ENCODE results near the gene GNS.
A peak's percentile ranks its signal among the peaks of the same experiment; 100 is the strongest.
"Not testable (repeated sequence)": the region's sequence is repeated elsewhere in the genome, so short reads cannot be mapped to it uniquely, and the experiment has no call there.

GNS gene

GRCh38 chr12:64695550-64695949 lies 63.7 kb downstream of the GNS start:
- DNase-seq (ENCODE audit: low spot score), result no peak

GRCh38 chr12:64694130-64695040 lies 64.8 kb downstream of the GNS start:
- no peak for DNase-seq (ENCODE audit: low spot score)

GRCh38 chr12:64691795-64692583 lies 67.2 kb downstream of the GNS start:
- DNase-seq (ENCODE audit: low spot score), result no peak

- no peak for DNase-seq (ENCODE audit: low spot score)
These were observed 67.9 kb downstream of the GNS start for GRCh38 chr12:64691227-64691794.

- DNase-seq (ENCODE audit: low spot score), result not testable (repeated sequence)
These were observed 69.0 kb downstream of the GNS start for GRCh38 chr12:64690236-64690635.

GRCh38 chr12:64688715-64689114 lies 70.5 kb downstream of the GNS start:
- DNase-seq (ENCODE audit: low spot score), result no peak

GRCh38 chr12:64688219-64688618 lies 71.0 kb downstream of the GNS start:
- no peak for DNase-seq (ENCODE audit: low spot score)

GRCh38 chr12:64687816-64688215 lies 71.4 kb downstream of the GNS start:
- DNase-seq (ENCODE audit: low spot score), result no peak

- DNase-seq (ENCODE audit: low spot score), result no peak
These were observed 73.6 kb downstream of the GNS start for GRCh38 chr12:64685605-64686004.

- DNase-seq (ENCODE audit: low spot score), result no peak
These were observed 74.2 kb downstream of the GNS start for GRCh38 chr12:64685050-64685449.

GRCh38 chr12:64683816-64684543 lies 75.2 kb downstream of the GNS start:
- no peak for DNase-seq (ENCODE audit: low spot score)

- DNase-seq (ENCODE audit: low spot score), result no peak
These were observed 76.5 kb downstream of the GNS start for GRCh38 chr12:64682572-64683277.

GRCh38 chr12:64681200-64682052 lies 77.8 kb downstream of the GNS start:
- DNase-seq (ENCODE audit: low spot score), result no peak

- peak; percentile 72 for DNase-seq (ENCODE audit: low spot score)
These were observed 79.0 kb downstream of the GNS start for GRCh38 chr12:64680235-64680634.

GRCh38 chr12:64679487-64680001 lies 79.7 kb downstream of the GNS start:
- peak; percentile 86 for DNase-seq (ENCODE audit: low spot score)

- no peak for DNase-seq (ENCODE audit: low spot score)
These were observed 80.4 kb downstream of the GNS start for GRCh38 chr12:64678835-64679234.

- no peak for DNase-seq (ENCODE audit: low spot score)
These were observed 81.0 kb downstream of the GNS start for GRCh38 chr12:64678248-64678647.

GRCh38 chr12:64675795-64676194 lies 83.4 kb downstream of the GNS start:
- peak; percentile 86 for DNase-seq (ENCODE audit: low spot score)

- DNase-seq (ENCODE audit: low spot score), result no peak
These were observed 84.8 kb downstream of the GNS start for GRCh38 chr12:64674367-64674922.

All from LoVo (cell line).